K562 (cell line): Measurements from ENCODE around the gene MLLT11.

Experiments
- CSDE1 ChIP-seq, 2 experiments: fragments of 450-650 bp; IDR thresholded peaks; 2 replicates each; pipeline ENCODE4 v1.6.1; 2016; ENCODE audit warnings: mild to moderate bottlenecking in 1 of 2
- CTCF ChIP-seq, 3 experiments: IDR thresholded peaks in 2 of 3; conservative IDR thresholded peaks in 1 of 3; 2 replicates each; pipeline ENCODE4 v1.5.1; 2011 to 2012; ENCODE audit warnings: low read length in 3 of 3, mild to moderate bottlenecking in 3 of 3, control low read depth in 2 of 3, improper control_type of control experiment in 1 of 3, inconsistent platforms in 1 of 3, low read depth in 1 of 3, mixed read lengths in 1 of 3, moderate library complexity in 1 of 3; ENCODE audit not compliant: insufficient read depth in 2 of 3
- EP300 ChIP-seq: IDR thresholded peaks from 2 replicates; pipeline ENCODE4 v1.6.1; 2012; ENCODE audit warnings: low read length, improper control_type of control experiment
- RBM39 ChIP-seq: fragments of 200-400 bp; formaldehyde crosslinking; optimal IDR thresholded peaks from 2 replicates; pipeline ENCODE3; 2018; ENCODE audit warnings: low read depth, low read length
- ZNF436 ChIP-seq: fragments of 250-450, 450-650 bp; sonication (Bioruptor Pico); formaldehyde crosslinking; IDR thresholded peaks from 2 replicates; pipeline ENCODE4 v1.7.0; 2020; ENCODE audit warnings: mild to moderate bottlenecking
- ZNF449 ChIP-seq: fragments of 250-450 bp; sonication (Bioruptor Pico); IDR thresholded peaks from 2 replicates; pipeline ENCODE4 v1.8.0; 2022; ENCODE audit warnings: moderate library complexity, mild to moderate bottlenecking, inconsistent platforms
- ZZZ3 ChIP-seq: fragments of 450-650 bp; IDR thresholded peaks from 2 replicates; pipeline ENCODE4 v1.6.1; 2016; ENCODE audit warnings: antibody characterized with exemption, mild to moderate bottlenecking, moderate library complexity

- no peak for TF ChIP-seq ZZZ3
- no peak for TF ChIP-seq CTCF (IDR thresholded peaks at IDR 0.05 in 2 of 3, conservative IDR thresholded peaks at IDR 0.05 in 1 of 3; ENCODE audit: insufficient read depth in 2 of 3, low read depth in 1 of 3, low read length in 3 of 3)
- TF ChIP-seq ZNF449 (CRISPR knock-in tag): no peak
- no peak for TF ChIP-seq CSDE1 (IDR thresholded peaks at IDR 0.05)
- TF ChIP-seq EP300: no peak
- TF ChIP-seq RBM39: no peak
- TF ChIP-seq ZNF436 (CRISPR knock-in tag): no peak
Measured at GRCh38 chr1:151106894-151107293, 46.7 kb downstream of the MLLT11 start.
